HG03045 (cell line): Measurements from ENCODE around the gene HSPH1.

Source experiments
- ATAC-seq: cut with Tn5 transposase; IDR thresholded peaks from one replicate; pipeline ENCODE4 v1.9.1; 2021; ENCODE audit warnings: mild to moderate bottlenecking, moderate library complexity; ENCODE audit not compliant: unreplicated experiment

HSPH1 gene

DNA sequence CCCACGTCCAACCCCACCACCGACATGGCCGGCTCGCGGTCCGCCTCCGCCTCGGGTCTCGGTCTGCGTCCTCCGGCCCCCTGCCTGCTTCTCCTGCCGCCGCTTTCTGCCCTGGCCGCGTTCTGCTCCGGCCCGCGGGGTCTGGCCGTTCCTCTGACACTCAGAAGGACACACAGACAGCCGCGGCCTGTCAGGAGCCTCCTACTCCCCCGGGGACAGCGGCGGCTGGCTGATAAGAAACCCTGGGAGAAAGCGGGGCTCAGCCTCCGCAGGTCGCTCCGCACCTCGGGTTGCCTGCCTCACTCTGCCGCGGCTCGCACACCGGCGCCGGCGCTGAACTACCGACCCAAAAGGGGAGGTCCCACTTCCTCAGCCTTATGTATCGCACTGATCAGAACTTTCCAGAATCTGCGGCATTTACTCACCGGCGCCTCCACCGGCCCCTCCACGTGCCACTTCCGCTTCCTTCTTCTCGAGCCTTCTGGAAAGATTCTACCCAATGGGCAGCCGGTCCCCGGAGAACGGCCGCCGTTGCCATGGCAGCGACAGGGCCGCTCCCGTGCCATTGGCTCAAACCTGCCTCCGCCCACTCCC, at the start of gene HSPH1:
Gene HSPH1 (minus strand): TSS at position 348 of the 594 bp plus-strand sequence. CDS start 322 bp downstream, at position 26.
- peak; percentile 86 for ATAC-seq

DNA sequence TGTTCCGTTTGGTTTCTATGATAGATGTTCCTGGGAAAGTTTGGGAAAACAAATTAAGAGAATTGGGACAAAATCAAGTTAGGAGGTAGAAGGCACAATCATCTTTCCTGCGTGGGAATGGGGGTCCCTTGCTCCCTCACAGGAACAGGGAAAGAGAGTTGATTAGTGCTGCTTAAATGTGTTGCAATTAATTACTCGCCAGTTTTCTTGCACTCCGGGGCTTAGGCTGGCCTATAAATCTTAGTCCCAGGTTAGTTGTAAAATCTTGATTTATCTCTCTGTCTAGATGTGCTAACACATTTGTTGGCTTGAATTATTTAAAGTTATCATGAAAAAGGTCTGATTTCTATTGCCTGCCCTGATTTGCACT, 48.1 kb upstream of the HSPH1 start:
- no peak for ATAC-seq

DNA sequence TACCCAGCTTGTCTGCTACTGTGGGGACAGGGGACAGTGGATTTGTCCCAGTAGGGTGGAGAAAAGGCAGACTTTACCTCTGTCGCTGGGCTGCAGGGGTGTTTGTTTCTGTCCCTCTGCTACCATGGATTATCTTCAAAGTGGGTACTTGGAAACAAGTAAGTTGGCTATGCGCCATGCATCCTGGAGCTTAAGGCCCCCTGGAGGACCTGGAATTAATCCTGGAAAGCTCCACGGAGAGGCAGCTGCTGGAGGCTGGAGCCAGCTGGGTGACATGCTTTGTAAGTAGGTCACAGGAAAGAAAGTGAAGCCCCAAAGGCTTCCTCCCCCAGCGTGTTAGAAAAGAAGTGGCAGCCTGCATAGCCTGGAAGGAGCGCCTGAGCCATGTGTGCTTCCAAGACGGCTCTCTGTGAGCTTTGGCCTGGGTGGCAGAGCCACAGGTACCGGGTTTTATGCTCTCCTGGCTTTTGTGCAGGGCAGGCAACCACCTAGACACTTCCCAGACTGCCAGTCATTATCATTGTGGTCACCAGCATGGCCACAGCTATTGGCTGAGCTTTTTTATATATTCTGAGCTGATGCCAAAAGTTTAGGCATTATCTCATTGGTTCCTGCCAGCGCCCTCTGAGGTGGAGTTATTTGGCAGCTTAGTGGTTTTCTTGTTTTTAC, 47.6 kb upstream of the HSPH1 start:
- no peak for ATAC-seq

DNA sequence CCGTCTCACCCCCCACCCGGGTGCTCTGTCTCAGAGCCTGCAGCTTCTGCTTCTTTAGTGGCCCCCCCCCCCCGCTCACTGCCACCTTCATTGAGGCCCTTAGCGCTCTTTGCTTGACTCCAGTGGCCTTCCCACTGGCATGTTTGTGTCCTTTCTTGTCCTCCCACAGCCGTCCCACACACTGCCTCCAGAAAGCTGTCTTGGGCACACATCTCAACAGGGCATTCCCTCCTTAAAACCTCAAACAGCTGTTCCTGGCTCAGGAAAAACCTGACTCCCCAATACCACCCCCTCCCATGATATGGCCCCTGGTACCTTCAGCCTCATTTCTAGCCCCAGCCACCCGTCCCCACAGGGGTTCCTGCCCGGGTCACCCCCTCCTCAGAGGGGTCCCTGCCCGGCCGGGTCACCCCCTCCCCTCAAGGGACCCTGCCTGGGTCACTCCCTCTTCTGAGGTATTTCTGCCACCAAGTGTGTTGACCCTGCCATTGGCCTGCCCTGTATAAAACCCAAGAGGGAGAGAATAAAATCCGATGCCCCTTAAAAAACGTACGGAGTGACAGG, 46.9 kb upstream of the HSPH1 start:
- no peak for ATAC-seq

DNA sequence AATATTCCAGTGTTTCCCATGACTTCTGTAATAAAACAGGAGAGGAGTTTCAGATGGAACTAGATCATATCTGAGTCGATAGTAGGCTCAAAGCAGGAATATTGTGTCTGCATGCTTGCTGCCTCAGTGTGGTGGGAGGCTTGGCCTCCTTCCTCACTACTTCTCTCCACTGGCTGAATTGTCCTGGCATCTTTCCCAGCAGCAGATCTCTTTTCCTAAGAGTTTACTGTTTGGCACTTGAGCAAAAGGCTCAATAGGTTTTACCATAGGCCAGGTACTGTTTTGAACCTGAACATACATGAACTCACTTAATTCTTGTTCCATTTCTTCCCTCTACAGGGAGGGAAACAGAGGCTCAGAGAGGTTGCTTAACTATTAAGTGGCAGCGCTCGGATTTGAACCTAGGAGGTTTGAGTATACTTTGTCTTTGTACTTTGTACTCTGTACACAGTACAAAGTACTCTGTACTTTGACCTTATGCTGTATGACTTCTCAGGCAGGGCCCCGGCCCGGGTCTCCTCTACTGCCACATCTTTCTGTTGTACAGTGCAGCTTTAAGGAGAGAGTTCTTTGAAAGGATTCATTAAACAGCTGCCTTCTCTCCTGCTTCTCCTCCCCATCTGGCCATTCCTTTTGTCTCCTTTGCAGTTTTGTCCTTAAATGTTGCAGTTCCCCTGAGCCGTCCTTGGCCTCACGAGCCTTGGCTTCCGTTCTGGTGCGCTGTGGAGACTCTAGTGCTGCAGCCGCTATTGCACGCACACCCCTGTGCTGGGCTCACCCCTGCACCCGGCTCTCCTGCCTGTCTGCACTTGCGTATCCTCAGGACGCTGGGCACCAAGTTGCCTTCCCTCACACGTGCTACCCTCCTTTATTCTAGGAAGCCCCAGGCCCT, 46.2 kb upstream of the HSPH1 start:
- no peak for ATAC-seq

DNA sequence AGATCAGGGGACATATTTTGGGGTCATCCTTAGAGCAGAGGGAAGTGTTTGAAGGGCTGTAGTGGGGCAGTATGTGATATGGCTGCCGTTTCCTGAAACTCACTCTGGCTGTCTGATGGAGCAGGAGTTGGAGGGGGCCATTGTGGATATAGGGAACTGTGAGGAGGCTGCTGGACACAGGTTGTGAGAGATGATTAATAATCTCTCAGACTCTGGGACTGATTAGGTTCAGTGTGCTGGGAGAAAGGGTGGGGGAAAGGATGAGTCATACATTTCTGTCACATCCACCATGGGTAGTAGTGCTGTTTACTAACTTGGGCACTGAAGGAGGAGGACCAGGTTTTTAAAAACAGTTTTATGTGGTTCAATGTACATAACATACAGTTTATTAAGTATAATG, 42.9 kb upstream of the HSPH1 start:
- no peak for ATAC-seq

DNA sequence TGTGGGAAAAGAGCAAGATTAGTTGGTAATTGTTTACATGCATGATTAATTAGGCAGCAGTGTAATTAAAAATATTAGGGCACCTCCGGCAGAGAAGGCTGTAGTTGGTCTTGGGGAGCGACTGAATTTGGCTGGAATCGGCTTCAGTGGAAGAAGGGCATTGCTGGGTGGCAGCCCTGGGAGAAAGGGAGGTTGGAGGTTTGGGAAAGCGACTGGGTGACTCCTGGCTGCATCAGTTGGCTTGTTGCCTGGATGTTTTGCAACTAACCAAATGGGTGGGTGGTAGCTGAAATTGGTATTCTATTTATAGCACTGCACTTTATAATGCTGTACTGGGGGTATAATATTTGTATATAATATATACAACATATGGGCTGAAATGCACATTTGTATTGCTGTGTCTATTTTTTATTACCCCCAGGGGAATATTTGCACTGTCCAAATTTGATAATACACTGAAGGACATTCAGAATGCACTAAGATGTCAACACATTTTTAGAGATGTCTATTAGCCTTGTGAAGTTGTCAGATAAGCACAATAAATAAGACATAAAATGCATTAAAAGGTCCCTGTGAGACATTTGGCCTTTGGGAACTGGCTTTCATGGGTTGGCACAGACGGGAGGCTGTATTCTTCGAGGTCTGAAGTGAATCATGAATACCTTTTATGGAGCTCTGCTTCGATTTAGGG, 39.8 kb upstream of the HSPH1 start:
- no peak for ATAC-seq

DNA sequence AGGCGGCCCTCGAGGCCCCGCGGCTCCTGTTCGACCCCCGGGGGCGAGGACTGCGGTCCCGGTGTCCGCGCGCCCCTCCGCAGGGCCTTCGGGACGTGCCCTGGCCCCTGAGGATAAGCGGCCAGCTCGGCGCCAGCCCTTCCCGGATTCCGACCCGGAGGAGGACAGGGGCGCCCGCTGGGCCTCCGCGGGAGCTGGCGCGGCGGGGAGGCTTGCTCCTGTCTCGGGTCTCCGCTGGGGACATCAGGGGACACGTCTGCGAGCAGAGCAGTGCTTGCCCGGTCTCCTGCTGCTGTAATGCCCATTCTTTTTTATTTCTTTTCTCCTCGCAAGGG, 38.9 kb upstream of the HSPH1 start:
- ATAC-seq, result peak; percentile 19

DNA sequence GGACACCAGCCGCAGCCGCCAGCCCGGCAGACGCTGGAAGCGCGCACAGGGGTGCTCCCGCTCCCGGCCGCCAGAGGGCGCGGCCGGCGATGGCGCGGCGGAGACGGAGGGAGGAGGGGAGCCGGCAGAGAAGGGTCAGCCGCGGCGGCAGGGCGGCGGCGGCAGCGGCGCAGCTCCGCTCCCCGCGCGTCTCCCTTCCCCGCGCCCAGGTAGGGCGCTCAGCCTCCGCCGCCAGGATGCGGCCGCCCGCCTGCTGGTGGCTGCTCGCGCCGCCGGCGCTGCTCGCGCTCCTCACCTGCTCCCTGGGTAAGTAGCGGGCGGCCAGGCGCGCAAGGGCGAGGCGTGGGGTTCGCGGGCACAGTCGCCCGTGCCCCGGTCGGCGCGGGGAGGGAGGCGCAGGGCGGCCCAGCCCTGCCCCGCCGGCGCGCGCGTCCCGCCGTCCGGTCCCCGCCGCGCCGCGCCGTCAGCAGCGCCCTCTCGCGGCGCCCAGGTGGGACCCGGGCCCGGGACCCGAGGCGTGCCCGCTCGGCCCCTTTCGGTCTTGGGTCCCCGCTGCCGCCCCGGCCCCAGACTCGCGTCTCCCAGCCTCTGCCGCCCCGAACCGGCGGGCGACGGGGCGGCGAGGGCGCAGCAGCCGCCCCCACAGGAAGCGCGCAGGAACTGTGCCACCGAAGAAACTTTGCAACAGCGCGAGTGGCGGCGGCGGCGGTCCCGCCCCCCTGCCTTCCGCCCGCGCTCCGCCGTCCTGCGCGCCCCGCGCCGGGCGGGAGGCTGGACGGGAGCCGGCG, 38.3 kb upstream of the HSPH1 start, which contains the start of gene B3GLCT:
Gene B3GLCT (plus strand): TSS at position 127 of the 788 bp plus-strand sequence. CDS start 110 bp downstream, at position 237.
- ATAC-seq, result peak; percentile 89

DNA sequence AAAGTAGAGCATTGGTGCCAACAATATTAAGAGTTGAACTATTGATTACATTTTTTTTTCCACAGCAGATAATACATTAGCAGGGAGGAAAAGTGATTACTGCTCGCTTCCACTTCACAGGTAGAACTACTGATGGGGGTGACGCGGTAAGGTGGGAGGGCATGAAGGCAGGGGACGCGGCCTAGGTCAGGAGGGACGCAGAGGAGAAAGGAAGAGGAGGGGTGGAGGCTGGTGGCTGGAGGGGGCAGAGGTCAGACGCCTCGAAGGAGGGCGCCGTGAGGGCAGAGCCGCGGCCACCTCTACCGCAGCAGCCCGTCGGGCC, 37.8 kb upstream of the HSPH1 start:
- ATAC-seq, result no peak

DNA sequence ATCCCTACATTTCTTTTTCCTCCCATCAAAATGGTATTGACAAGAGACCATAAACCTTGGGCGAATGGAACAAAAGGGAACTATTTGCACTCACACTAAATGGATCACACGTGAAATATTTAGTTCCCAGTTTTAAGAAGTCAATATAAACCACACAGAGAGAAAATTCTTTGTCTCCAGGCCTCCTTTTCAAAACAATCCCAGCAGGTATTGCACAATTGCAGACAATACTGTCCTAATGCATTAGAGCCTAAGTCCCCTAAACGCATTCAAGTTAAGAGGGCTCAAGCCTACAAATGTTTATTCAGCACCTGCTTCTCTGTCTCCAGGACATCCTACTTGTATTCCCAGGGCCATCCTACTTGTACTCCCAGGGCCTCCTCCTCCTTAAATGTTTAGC, 36.8 kb upstream of the HSPH1 start:
- no peak for ATAC-seq

DNA sequence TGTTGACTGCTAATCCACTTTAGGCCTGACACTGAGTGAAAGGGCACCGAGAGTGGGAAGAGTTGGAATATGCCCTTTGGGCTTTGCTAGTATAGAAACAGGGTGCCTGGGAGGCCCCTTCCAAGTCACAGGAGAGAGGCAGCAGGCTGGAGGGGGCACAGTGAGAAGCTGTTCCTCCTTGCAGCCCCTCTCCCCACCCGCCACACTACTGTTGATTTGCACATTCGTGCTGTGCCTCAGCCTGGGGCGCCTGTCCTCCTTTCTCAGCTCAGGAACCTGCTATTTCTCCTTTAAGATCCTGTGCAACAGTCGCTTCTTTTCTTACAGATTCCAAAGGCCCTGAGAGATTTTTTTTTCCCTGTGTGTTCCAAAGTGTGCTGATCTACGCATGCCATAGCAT, 35.3 kb upstream of the HSPH1 start:
- ATAC-seq, result no peak

DNA sequence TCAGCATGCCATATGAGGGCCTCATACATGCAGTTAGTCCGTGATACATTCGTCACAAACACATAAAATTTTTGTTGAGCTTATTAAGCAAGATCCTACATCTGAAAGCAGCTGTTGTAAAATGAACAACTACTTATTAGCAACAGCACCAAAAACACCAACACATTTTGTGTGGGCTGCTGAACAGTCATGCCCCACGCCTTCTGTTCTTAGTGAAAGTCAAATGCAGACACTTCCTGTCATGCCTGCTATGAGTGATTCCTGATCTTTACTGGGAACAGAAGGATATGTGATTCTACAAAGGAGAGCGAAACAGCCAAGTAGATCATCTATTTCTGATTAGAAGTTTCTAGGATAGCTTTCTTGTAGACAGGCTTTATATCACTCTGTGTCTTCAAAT, 33.9 kb upstream of the HSPH1 start:
- no peak for ATAC-seq

DNA sequence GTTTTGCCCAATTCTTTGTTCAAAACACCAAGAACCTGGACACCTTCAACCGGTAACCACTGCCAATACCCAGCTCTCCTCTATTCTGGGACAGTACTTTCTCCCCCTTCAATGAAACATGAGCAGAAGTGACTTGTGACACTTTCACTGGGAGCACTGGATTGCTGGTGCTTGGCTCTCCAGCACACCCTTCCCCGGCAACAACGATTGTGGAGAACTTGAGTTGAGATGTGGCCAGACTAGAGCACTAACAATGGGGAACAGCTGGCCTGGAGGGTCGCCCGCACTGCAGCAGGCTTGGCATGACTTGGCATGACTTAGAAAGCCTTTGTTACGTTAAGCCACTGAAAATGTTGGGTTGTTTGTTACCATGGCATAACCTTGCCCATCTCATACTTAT, 30.6 kb upstream of the HSPH1 start:
- no peak for ATAC-seq

DNA sequence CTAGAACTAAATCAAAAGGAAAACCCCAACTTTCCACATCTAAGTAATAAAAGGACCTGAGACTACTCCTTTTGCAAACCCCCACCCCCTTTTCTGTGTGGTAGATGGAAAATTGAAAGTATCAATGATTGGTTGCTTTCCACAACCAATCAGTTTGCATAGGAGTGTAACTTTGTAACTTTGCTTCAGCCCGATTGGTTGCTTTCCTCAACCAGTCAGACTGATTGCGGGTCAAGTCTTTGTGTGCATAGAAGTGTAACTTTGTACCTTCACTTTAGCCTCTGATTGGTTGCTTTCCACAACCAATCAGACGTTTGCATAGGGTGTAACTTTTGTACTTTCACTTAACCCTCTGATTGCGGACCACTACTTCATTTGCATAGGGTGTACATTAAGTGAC, 30.0 kb upstream of the HSPH1 start:
- no peak for ATAC-seq

DNA sequence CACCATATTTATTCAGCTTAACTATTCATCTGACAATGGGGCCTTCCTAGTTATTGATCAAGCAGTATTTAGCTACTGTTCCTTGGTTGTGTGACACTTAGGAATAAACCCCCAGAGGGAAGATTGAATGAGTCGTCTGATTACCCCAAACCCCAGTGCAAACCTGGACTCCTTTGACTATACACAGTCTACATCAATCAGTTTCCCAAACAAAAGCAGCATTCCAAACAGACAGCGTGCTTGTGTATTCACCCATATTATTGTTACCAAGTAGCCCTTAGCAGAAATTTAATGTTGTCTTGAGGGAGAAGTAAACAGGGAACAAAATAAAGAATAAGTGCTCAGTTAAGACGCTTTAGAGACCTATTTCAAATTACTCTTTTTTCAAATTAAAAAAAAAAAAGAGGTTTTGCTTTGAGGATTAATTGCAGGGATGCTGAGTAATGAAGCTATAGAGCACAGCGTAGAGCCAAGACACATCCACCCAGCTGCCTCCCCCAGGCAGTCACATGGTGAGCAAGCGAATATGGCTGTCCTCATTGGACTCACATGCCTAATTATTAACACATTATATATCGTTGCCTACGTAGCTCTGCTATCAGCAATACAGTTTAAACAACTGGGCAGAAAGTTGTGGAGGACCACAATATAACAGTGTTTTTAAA, 23.4 kb upstream of the HSPH1 start:
- no peak for ATAC-seq

DNA sequence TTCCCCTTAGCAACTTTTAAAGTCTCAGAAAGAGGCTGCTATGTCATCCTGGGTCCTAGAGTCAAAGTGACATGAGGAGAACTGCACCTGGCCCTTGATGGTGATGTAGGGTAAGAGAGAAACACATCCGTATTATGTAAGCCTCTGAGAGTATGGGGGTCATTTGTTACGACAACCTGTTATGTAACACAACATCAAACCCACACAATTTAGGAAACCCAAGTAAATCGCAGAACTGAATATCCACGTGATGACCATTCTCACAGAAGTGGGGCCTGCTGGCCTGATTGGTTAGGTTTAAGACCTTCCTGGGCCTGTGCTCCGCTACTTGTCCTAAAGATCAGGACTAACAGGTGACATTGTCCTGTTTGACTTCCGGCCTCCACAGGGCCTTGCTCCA, 22.7 kb upstream of the HSPH1 start:
- no peak for ATAC-seq

DNA sequence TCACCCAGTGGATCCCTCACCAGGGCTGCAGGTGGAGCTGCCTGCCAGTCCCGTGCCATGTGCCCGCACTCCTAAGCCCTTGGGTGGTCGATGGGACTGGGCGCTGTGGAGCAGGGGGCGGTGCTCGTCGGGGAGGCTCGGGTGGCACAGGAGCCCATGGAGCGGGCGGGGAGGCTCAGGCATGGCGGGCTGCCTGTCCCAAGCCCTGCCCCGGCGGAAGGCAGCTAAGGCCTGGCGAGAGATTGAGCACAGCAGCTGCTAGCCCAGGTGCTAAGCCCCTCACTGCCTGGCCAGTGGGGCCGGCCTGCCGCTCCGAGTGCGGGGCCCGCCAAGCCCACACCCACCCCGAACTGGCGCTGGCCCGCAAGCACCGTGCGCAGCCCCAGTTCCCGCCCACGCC, 21.3 kb upstream of the HSPH1 start:
- ATAC-seq, result no peak

DNA sequence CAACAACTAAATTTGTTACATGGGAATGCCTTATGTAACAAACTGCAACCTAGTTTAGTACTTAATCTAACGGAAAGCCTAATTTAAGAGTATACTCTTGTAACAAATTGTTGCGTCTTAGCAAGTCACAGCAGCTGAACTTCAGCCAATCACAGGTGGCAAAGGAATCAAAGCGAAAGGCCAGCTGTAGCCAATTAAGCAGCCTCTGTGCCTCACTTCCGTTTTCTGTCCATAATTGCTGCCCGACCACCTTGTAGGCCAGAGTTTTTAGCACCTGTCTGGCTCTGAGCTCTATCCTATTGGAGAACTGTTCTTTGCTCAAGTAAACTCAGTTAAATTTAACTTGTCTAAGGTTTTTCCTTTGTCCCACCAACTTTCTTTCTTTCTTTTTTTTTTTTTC, 18.1 kb upstream of the HSPH1 start:
- no peak for ATAC-seq

DNA sequence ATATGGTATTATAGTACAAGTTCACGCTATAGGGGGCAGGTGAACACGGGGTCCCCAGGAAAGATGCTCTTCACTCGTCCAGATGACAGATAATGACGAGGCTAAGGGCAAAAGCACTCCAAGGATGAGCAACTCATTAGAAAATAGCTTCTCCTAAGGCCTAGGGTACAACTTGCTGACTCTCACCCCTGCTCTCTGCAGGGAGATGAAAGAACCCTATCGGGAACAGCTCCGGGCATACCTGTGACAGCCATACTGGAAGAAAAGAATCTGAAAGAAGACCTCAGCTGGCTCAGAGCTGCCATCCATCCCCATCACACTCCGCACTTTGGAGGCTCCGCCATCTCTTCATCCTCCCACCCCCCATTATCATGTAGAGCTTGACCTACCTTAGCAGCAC, 17.5 kb upstream of the HSPH1 start:
- no peak for ATAC-seq
